Measurements from ENCODE around the gene RAPGEF1. TPM values are rescaled to one million over a fixed set of nuclear protein-coding genes. Genes with fewer than 3 reads are reported as not detected.

Gene RAPGEF1
- total and polyA plus RNA-seq, 2 experiments from 2014 or later, result 3.3 to 24.1 TPM

DNA sequence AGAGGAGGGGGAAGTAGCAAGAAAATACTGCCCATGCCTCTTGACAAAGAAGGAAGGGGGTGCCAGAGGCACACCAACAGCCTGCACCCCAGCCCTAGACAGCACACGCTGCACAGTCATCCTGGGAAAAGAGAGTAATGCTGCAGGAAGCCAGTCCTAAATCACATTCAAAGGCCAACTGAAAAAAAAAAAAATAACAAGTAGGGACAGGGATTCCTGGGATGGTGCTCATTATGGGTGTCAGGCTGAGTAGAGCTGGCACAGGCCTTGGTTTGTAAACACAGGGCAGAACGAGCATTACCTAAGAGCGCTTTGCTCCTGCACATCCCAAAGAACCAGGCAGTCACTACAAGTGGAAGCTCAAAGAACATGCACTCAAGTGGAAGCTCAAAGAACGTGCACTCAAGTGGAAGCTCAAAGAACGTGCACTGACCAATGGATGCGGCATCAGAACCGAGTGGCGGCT, 7.8 kb downstream of the RAPGEF1 start:
- H4K20me1 ChIP-seq (ENCODE audit: insufficient read depth), result peaks cover 9% of the 10 kb centered on the region; the same call in 1 of the 2 replicates
- peak overlapping the region; percentile 50 for H3K4me2 ChIP-seq (ENCODE audit: unreplicated experiment)
- DNase-seq, result peak; percentile 96
- no peaks in the 10 kb centered on the region for H3K36me3 ChIP-seq (ENCODE audit: low read depth)
- H3K27ac ChIP-seq, result peak overlapping the region; percentile 75
- H3K9me2 ChIP-seq (ENCODE audit: insufficient read depth), result no peaks in the 10 kb centered on the region
- peaks cover 78% of the 10 kb centered on the region for H3K79me2 ChIP-seq (ENCODE audit: insufficient read depth)
- no peak for TF ChIP-seq EZH2phosphoT487 (IDR thresholded peaks at IDR 0.05; ENCODE audit: insufficient read depth, low read depth)
- no peak for TF ChIP-seq EZH2 (IDR thresholded peaks at IDR 0.05; ENCODE audit: insufficient read depth, poor library complexity, severe bottlenecking)
- 32 to 33% methylated on average over 8 of the region's 8 CpGs for WGBS, 2 experiments (ENCODE audit: low coverage in 1 of 2, low lambda C conversion rate in 2 of 2, missing lambda C conversion rate in 2 of 2)
- no peak overlapping the region for H3K4me3 ChIP-seq
- H3K9ac ChIP-seq, result peak overlapping the region; percentile 61
- in situ Hi-C loops (cut with MboI), result loop anchor here (25.0 kb wide), 1 partner anchor 370 kb away; no protein-coding TSS in a partner anchor
- H3K4me1 ChIP-seq (ENCODE audit: insufficient read depth), result peaks cover 56% of the 10 kb centered on the region
- no peaks in the 10 kb centered on the region for H3K27me3 ChIP-seq (replicated peaks; ENCODE audit: insufficient read depth)
- H3K9me3 ChIP-seq (ENCODE audit: low read depth), result no peaks in the 10 kb centered on the region
- no peak overlapping the region for H2AFZ ChIP-seq
- H3F3A ChIP-seq (ENCODE audit: insufficient read depth), result peaks cover 44% of the 10 kb centered on the region

DNA sequence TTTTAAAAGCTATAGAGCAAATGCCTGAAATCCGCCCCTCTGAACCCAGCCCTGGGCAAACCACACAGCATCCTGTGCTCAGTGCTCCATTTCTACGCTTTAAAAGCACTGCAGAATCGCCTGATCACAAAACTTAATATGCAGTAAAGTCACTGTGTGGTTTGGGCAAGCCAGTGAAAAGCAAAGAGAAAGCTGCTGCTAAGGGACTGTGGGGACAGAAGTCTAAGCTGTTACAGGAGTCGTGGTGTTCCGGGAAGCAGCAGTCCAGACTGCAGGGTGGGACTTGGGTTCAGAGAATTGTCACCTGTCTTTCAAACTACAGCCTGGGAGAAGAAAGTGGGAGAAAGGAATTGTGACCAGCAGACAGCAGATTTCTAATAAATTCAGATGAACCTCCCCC, 8.2 kb downstream of the RAPGEF1 start:
- Histone ChIP-seq H3K27ac (peak overlapping the region; percentile 75), H2AFZ (no peak overlapping the region), H3K79me2 (ENCODE audit: insufficient read depth) (peaks cover 78% of the 10 kb centered on the region), H3F3A (ENCODE audit: insufficient read depth) (peaks cover 48% of the 10 kb centered on the region), H3K4me1 (ENCODE audit: insufficient read depth) (peaks cover 60% of the 10 kb centered on the region), H4K20me1 (ENCODE audit: insufficient read depth) (peaks cover 9% of the 10 kb centered on the region; the same call in 1 of the 2 replicates), H3K4me3 (no peak overlapping the region), H3K4me2 (ENCODE audit: unreplicated experiment) (peak overlapping the region; percentile 50), H3K9me3 (ENCODE audit: low read depth) (no peaks in the 10 kb centered on the region), H3K9me2 (ENCODE audit: insufficient read depth) (no peaks in the 10 kb centered on the region), H3K9ac (peak overlapping the region; percentile 61), H3K27me3 (replicated peaks; ENCODE audit: insufficient read depth) (no peaks in the 10 kb centered on the region), H3K36me3 (ENCODE audit: low read depth) (no peaks in the 10 kb centered on the region)
- in situ Hi-C loops (cut with MboI), result loop anchor here (25.0 kb wide), 1 partner anchor 369 kb away; no protein-coding TSS in a partner anchor
- no peak for DNase-seq
- 45 to 50% methylated on average over 5 of the region's 5 CpGs for WGBS, 2 experiments (ENCODE audit: low coverage in 1 of 2, low lambda C conversion rate in 2 of 2, missing lambda C conversion rate in 2 of 2)
- TF ChIP-seq EZH2 (IDR thresholded peaks at IDR 0.05; ENCODE audit: insufficient read depth, poor library complexity, severe bottlenecking), result no peak
- no peak for TF ChIP-seq EZH2phosphoT487 (IDR thresholded peaks at IDR 0.05; ENCODE audit: insufficient read depth, low read depth)

DNA sequence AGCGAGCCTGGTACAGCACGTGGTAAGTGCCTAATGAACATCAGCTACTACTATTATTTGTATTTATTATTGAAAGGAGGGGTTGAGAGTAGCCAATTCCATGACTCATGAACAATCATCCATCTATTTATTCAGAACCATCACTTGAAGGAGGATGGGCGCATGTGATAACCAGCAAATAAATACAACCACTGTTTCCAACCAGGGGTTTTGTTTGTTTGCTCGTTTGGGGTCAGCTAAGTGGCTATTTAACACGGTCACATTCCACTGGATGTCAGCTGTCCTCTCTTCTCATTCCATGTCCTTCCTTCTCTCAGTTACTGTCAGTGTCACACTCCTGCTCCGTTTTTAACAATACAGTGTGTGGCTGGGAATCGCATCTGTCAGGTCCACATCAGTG, 8.6 kb downstream of the RAPGEF1 start:
- H3K27ac ChIP-seq, result peak overlapping the region; percentile 75
- H3K9me3 ChIP-seq (ENCODE audit: low read depth), result no peaks in the 10 kb centered on the region
- H3K4me2 ChIP-seq (ENCODE audit: unreplicated experiment), result peak overlapping the region; percentile 50
- peaks cover 9% of the 10 kb centered on the region; the same call in 1 of the 2 replicates for H4K20me1 ChIP-seq (ENCODE audit: insufficient read depth)
- H3K4me1 ChIP-seq (ENCODE audit: insufficient read depth), result peaks cover 60% of the 10 kb centered on the region
- in situ Hi-C loops (cut with MboI), result loop anchor here (25.0 kb wide), 1 partner anchor 369 kb away; no protein-coding TSS in a partner anchor
- no peak overlapping the region for H3K4me3 ChIP-seq
- WGBS, 2 experiments (ENCODE audit: low coverage in 1 of 2, low lambda C conversion rate in 2 of 2, missing lambda C conversion rate in 2 of 2), result 82 to 84% methylated on average over 7 of the region's 7 CpGs
- TF ChIP-seq EZH2 (IDR thresholded peaks at IDR 0.05; ENCODE audit: insufficient read depth, poor library complexity, severe bottlenecking), result no peak
- TF ChIP-seq EZH2phosphoT487 (IDR thresholded peaks at IDR 0.05; ENCODE audit: insufficient read depth, low read depth), result no peak
- peaks cover 48% of the 10 kb centered on the region for H3F3A ChIP-seq (ENCODE audit: insufficient read depth)
- no peaks in the 10 kb centered on the region for H3K36me3 ChIP-seq (ENCODE audit: low read depth)
- no peak overlapping the region for H2AFZ ChIP-seq
- DNase-seq, result peak; percentile 29
- no peaks in the 10 kb centered on the region for H3K27me3 ChIP-seq (replicated peaks; ENCODE audit: insufficient read depth)
- peak overlapping the region; percentile 61 for H3K9ac ChIP-seq
- H3K79me2 ChIP-seq (ENCODE audit: insufficient read depth), result peaks cover 78% of the 10 kb centered on the region
- H3K9me2 ChIP-seq (ENCODE audit: insufficient read depth), result no peaks in the 10 kb centered on the region

DNA sequence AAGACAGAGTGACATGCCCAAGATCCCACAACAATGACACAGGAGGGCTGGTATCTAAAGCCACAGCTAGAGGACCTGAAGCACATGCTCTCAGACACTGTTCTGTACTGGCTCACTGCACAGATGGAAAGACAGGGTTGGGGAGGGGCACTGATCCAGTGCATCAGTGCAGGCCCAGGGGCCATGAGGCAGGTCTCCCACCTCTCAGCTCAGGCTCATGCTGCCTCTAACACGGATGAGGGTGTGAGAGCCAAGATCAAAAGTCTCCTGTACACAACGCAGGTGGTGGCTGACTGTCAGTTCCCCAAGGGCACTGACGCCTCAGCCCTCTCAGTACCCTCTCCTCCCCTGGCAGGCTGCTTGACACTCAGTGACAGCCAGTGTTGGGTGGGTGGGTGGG, 10.9 kb downstream of the RAPGEF1 start:
- DNase-seq, result no peak
- 57 to 64% methylated on average over 3 of the region's 3 CpGs for WGBS, 2 experiments (ENCODE audit: low coverage in 1 of 2, low lambda C conversion rate in 2 of 2, missing lambda C conversion rate in 2 of 2)
- in situ Hi-C loops (cut with MboI), result loop anchor here (25.0 kb wide), 1 partner anchor 367 kb away; no protein-coding TSS in a partner anchor

More for the DNA sequence above, 10.9 kb downstream of the RAPGEF1 start:
- Histone ChIP-seq H3K4me3 (no peak overlapping the region), H3K27ac (no peak overlapping the region), H3K4me1 (ENCODE audit: insufficient read depth) (peaks cover 51% of the 10 kb centered on the region), H4K20me1 (ENCODE audit: insufficient read depth) (peaks cover 9% of the 10 kb centered on the region; the same call in 1 of the 2 replicates), H3K9me2 (ENCODE audit: insufficient read depth) (no peaks in the 10 kb centered on the region), H2AFZ (no peak overlapping the region), H3K27me3 (replicated peaks; ENCODE audit: insufficient read depth) (no peaks in the 10 kb centered on the region), H3K9ac (no peak overlapping the region), H3K4me2 (ENCODE audit: unreplicated experiment) (no peak overlapping the region), H3K36me3 (ENCODE audit: low read depth) (no peaks in the 10 kb centered on the region), H3K79me2 (ENCODE audit: insufficient read depth) (peaks cover 79% of the 10 kb centered on the region), H3F3A (ENCODE audit: insufficient read depth) (peaks cover 44% of the 10 kb centered on the region), H3K9me3 (ENCODE audit: low read depth) (no peaks in the 10 kb centered on the region)
- TF ChIP-seq EZH2 (IDR thresholded peaks at IDR 0.05; ENCODE audit: insufficient read depth, poor library complexity, severe bottlenecking) (no peak), EZH2phosphoT487 (IDR thresholded peaks at IDR 0.05; ENCODE audit: insufficient read depth, low read depth) (no peak)
